PC-3 (cell line): ENCODE data around the gene BNC1. TPM values are rescaled to one million over a fixed set of nuclear protein-coding genes. Genes with fewer than 3 reads are reported as not detected.
A peak's percentile ranks its signal among the peaks of the same experiment; 100 is the strongest.

Experiments
- ATAC-seq: fragments of 200-7000 bp; cut with Tn5 transposase; 2 replicates; pipeline ENCODE4 v1.9.1; 2020; ENCODE audit warnings: mild to moderate bottlenecking, moderate library complexity
- BruUV-seq: library from RNA; stranded (reverse); fragments of 400-500 nt; replicated peaks from 2 replicates; lab custom pipeline; 2021; lab: Mats Ljungman, UMichigan
- CTCF ChIA-PET: fragments of 300-600 bp; sonication (Branson Sonifier 250); formaldehyde crosslinking; loops from one replicate; lab custom pipeline; 2022; ENCODE audit warnings: antibody characterized with exemption; lab: Charles Lee
- POLR2A ChIA-PET: fragments of 300-600 bp; sonication (Branson Sonifier 250); formaldehyde crosslinking; loops from one replicate; lab custom pipeline; 2022; ENCODE audit warnings: antibody characterized with exemption; ENCODE audit not compliant: unreplicated experiment; lab: Charles Lee
- DNase-seq: peaks from one replicate; pipeline ENCODE4 v3.0.0-alpha.2; 2015
- H2AFZ ChIP-seq: fragments of 300-600 bp; sonication (generic); 2 replicates; pipeline ENCODE4 v1.6.0; 2016; ENCODE audit warnings: antibody characterized with exemption, low read length
- H3F3A ChIP-seq: fragments of 300-600 bp; sonication (generic); one replicate; pipeline ENCODE4 v1.6.0; 2017; ENCODE audit warnings: antibody characterized with exemption, low read length, control low read depth, mild to moderate bottlenecking; ENCODE audit not compliant: unreplicated experiment
- H3K27ac ChIP-seq: fragments of 300-600 bp; sonication (generic); 2 replicates; pipeline ENCODE4 v1.5.1; 2016; ENCODE audit warnings: mild to moderate bottlenecking, low read length
- H3K27me3 ChIP-seq: fragments of 300-600 bp; sonication (generic); 2 replicates; pipeline ENCODE4 v1.6.1; 2016; ENCODE audit warnings: low read length, mixed read lengths
- H3K36me3 ChIP-seq: fragments of 300-600 bp; sonication (generic); 2 replicates; pipeline ENCODE4 v1.6.1; 2016; ENCODE audit warnings: low read depth, mixed run types, low read length, mixed read lengths
- H3K4me1 ChIP-seq: fragments of 300-600 bp; sonication (generic); 2 replicates; pipeline ENCODE4 v1.5.1; 2016; ENCODE audit warnings: low read length; ENCODE audit not compliant: insufficient read depth
- H3K4me2 ChIP-seq: fragments of 300-600 bp; sonication (generic); 2 replicates; pipeline ENCODE4 v1.6.0; 2016; ENCODE audit warnings: low read length
- H3K4me3 ChIP-seq: fragments of 300-600 bp; sonication (generic); 2 replicates; pipeline ENCODE4 v1.5.1; 2016; ENCODE audit warnings: mild to moderate bottlenecking, low read length, mixed read lengths
- H3K79me2 ChIP-seq: fragments of 300-600 bp; sonication (generic); 2 replicates; pipeline ENCODE4 v1.6.1; 2017; ENCODE audit warnings: low read length, mixed read lengths
- H3K9ac ChIP-seq: fragments of 300-600 bp; sonication (generic); 2 replicates; pipeline ENCODE4 v1.6.0; 2016; ENCODE audit warnings: mild to moderate bottlenecking, low read length
- H3K9me2 ChIP-seq: fragments of 300-600 bp; sonication (generic); replicated peaks from 2 replicates; pipeline ENCODE4 v1.6.1; 2016; ENCODE audit warnings: mixed run types, low read length, mixed read lengths
- H3K9me3 ChIP-seq: fragments of 300-600 bp; sonication (generic); 2 replicates; pipeline ENCODE4 v1.6.1; 2016; ENCODE audit warnings: low read length, mixed read lengths
- H4K20me1 ChIP-seq: fragments of 300-600 bp; sonication (generic); 2 replicates; pipeline ENCODE4 v1.6.1; 2016; ENCODE audit warnings: low read length, mixed read lengths
- CTCF ChIP-seq: fragments of 300-600 bp; sonication (generic); conservative IDR thresholded peaks from 2 replicates; pipeline ENCODE4 v1.5.1; 2017; ENCODE audit warnings: antibody characterized with exemption, low read depth, mild to moderate bottlenecking, low read length
- EZH2 ChIP-seq: fragments of 300-600 bp; sonication (generic); IDR thresholded peaks from one replicate; pipeline ENCODE4 v1.6.1; 2017; ENCODE audit warnings: antibody characterized with exemption, mild to moderate bottlenecking, low read length; ENCODE audit not compliant: unreplicated experiment
- EZH2phosphoT487 ChIP-seq: fragments of 300-600 bp; sonication (generic); IDR thresholded peaks from 2 replicates; pipeline ENCODE4 v1.6.1; 2018; ENCODE audit warnings: mild to moderate bottlenecking, antibody characterized with exemption, low read length, borderline replicate concordance
- intact Hi-C: fragments of 100-400 bp; cut with micrococcal nuclease; formaldehyde crosslinking; loops from 2 replicates; pipeline ENCODE4 v1.9.0; 2023
- total RNA-seq: library from RNA; depleted of rRNA; stranded (reverse); fragments of >200 nt; gene quantifications from 2 replicates; pipeline ENCODE4 v1.2.3, GENCODE V29; 2014

Gene BNC1
- total RNA-seq, 1 experiment from 2014 or later, result 2.4 TPM

DNA sequence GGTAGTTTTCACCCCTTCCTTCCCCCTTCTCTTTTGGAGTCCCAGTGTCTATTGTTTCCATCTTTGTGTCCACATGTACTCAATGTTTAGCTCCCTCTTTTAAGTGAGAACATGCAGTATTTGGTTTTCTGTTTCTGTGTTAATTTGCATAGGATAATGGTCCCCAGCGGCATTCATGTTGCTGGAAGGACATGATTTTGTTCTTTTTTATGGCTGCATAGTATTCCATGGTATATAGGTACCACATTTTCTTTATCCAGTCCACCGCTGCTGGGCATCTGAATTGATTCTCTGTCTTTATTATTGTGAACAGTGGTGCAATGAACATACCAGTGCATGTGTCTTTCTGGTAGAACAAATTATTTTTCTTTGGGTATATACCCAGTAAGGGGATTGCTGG, 69.2 kb downstream of the BNC1 start:
- Histone ChIP-seq H2AFZ (no peak overlapping the region), H3K4me2 (no peak overlapping the region), H3K79me2 (no peaks in the 10 kb centered on the region), H4K20me1 (no peaks in the 10 kb centered on the region), H3K27me3 (no peaks in the 10 kb centered on the region), H3K9me3 (no peaks in the 10 kb centered on the region), H3F3A (peaks cover 4% of the 10 kb centered on the region), H3K9me2 (no peaks in the 10 kb centered on the region), H3K27ac (no peak overlapping the region), H3K36me3 (no peaks in the 10 kb centered on the region), H3K9ac (no peak overlapping the region), H3K4me1 (peaks cover 10% of the 10 kb centered on the region), H3K4me3 (no peak overlapping the region)
- DNase-seq (no peak), ATAC-seq (no peak)
- ChIA-PET POLR2A (no interaction called here), CTCF (no interaction called here)
- TF ChIP-seq CTCF (no peak), EZH2phosphoT487 (no peak), EZH2 (no peak)
- no TSS peak for BruUV-seq
- intact Hi-C loops, result no loop called here

- no peaks in the 10 kb centered on the region for H3K27me3 ChIP-seq
- no peaks in the 10 kb centered on the region for H3K36me3 ChIP-seq
- intact Hi-C loops, result no loop called here
- peaks cover 22% of the 10 kb centered on the region for H3K4me1 ChIP-seq
- ChIA-PET POLR2A (interaction anchor here (0.6 kb wide), 1 partner anchor 201 kb away, joined by 3 read pairs; no protein-coding TSS in a partner anchor), CTCF (interaction anchor here (0.5 kb wide), 1 partner anchor 141 kb away, joined by 5 read pairs; no protein-coding TSS in a partner anchor)
- H3K9ac ChIP-seq, result no peak overlapping the region
- no peaks in the 10 kb centered on the region for H4K20me1 ChIP-seq
- DNase-seq (peak; percentile 96), ATAC-seq (peak; percentile 38)
- peaks cover 4% of the 10 kb centered on the region for H3F3A ChIP-seq
- BruUV-seq, result no TSS peak
- H3K79me2 ChIP-seq, result peaks cover 17% of the 10 kb centered on the region
- H2AFZ ChIP-seq, result no peak overlapping the region
- TF ChIP-seq EZH2phosphoT487 (no peak), CTCF (no peak), EZH2 (no peak)
- no peak overlapping the region for H3K4me3 ChIP-seq
- no peaks in the 10 kb centered on the region for H3K9me3 ChIP-seq
- H3K4me2 ChIP-seq, result peak overlapping the region; percentile 54
- H3K9me2 ChIP-seq, result no peaks in the 10 kb centered on the region
- no peak overlapping the region for H3K27ac ChIP-seq
Measured at GRCh38 chr15:83210619-83211018, 73.8 kb downstream of the BNC1 start.

GRCh38 chr15:83209333-83209732, 75.1 kb downstream of the BNC1 start:
- no peak overlapping the region for H2AFZ ChIP-seq
- no peak for ATAC-seq
- TF ChIP-seq EZH2, result no peak
- TF ChIP-seq CTCF, result no peak
- no peak for TF ChIP-seq EZH2phosphoT487
- POLR2A ChIA-PET, result no interaction called here
- peaks cover 4% of the 10 kb centered on the region for H3F3A ChIP-seq
- BruUV-seq, result no TSS peak
- H3K36me3 ChIP-seq, result no peaks in the 10 kb centered on the region
- no peaks in the 10 kb centered on the region for H3K27me3 ChIP-seq
- no peak overlapping the region for H3K9ac ChIP-seq
- no peak overlapping the region for H3K4me2 ChIP-seq
- H3K27ac ChIP-seq, result no peak overlapping the region
- no peaks in the 10 kb centered on the region for H3K9me3 ChIP-seq
- no peaks in the 10 kb centered on the region for H4K20me1 ChIP-seq
- H3K4me1 ChIP-seq, result peaks cover 29% of the 10 kb centered on the region
- intact Hi-C loops, result loop anchor here (2.0 to 5.0 kb wide), 3 partner anchors 57 to 199 kb away; partner anchors contain the start of genes BTBD1 and C15orf40
- H3K9me2 ChIP-seq, result no peaks in the 10 kb centered on the region
- no peak overlapping the region for H3K4me3 ChIP-seq
- no peak for DNase-seq
- peaks cover 30% of the 10 kb centered on the region for H3K79me2 ChIP-seq
- CTCF ChIA-PET, result no interaction called here
